WERI-Rb-1 (cell line): ENCODE data around the gene PSG1.
A peak's percentile ranks its signal among the peaks of the same experiment; 100 is the strongest.
"Not testable (repeated sequence)": the region's sequence is repeated elsewhere in the genome, so short reads cannot be mapped to it uniquely, and the experiment has no call there.

Source experiments
- DNase-seq: peaks from one replicate; pipeline ENCODE4 v3.0.0-alpha.2; 2020
- H3K27ac ChIP-seq: fragments of 250-450 bp; sonication (Bioruptor Pico); 2 replicates; pipeline ENCODE4 v1.5.1; 2020; ENCODE audit warnings: mild to moderate bottlenecking, moderate library complexity
- H3K27me3 ChIP-seq: fragments of 250-450 bp; sonication (Bioruptor Pico); 2 replicates; pipeline ENCODE4 v1.5.1; 2021; ENCODE audit warnings: mild to moderate bottlenecking, low read depth, moderate library complexity; ENCODE audit not compliant: insufficient read depth, severe bottlenecking
- H3K36me3 ChIP-seq: fragments of 250-450 bp; sonication (Bioruptor Pico); 2 replicates; pipeline ENCODE4 v1.5.1; 2020; ENCODE audit warnings: mild to moderate bottlenecking, moderate library complexity
- H3K4me3 ChIP-seq: 2 replicates; pipeline ENCODE4 v1.5.1; 2011; ENCODE audit warnings: low read depth, mild to moderate bottlenecking, control low read depth, low read length
- H3K9me3 ChIP-seq: fragments of 250-450 bp; sonication (Bioruptor Pico); 2 replicates; pipeline ENCODE4 v1.5.1; 2021; ENCODE audit warnings: mild to moderate bottlenecking, moderate library complexity; ENCODE audit not compliant: severe bottlenecking
- CTCF ChIP-seq: IDR thresholded peaks from 2 replicates; pipeline ENCODE4 v1.5.1; 2011; ENCODE audit warnings: low read depth, mild to moderate bottlenecking, control low read depth, inconsistent platforms, low read length

Gene PSG1

GRCh38 chr19:42887876-42888445 is 8.4 kb upstream of the PSG1 start:
- peaks cover 38% of the 10 kb centered on the region for H3K27me3 ChIP-seq
- DNase-seq, H3K27ac ChIP-seq, H3K4me3 ChIP-seq, H3K36me3 ChIP-seq, H3K9me3 ChIP-seq: not testable (repeated sequence)

GRCh38 chr19:42882730-42883129 is 3.2 kb upstream of the PSG1 start:
- H3K27ac ChIP-seq, H3K9me3 ChIP-seq, DNase-seq, H3K4me3 ChIP-seq, H3K36me3 ChIP-seq: not testable (repeated sequence)
- peaks cover 27% of the 10 kb centered on the region for H3K27me3 ChIP-seq

GRCh38 chr19:42882010-42882409 is 2.5 kb upstream of the PSG1 start:
- not testable (repeated sequence) for DNase-seq, H3K36me3 ChIP-seq, H3K27ac ChIP-seq, H3K4me3 ChIP-seq, H3K9me3 ChIP-seq
- H3K27me3 ChIP-seq: peaks cover 28% of the 10 kb centered on the region

DNA sequence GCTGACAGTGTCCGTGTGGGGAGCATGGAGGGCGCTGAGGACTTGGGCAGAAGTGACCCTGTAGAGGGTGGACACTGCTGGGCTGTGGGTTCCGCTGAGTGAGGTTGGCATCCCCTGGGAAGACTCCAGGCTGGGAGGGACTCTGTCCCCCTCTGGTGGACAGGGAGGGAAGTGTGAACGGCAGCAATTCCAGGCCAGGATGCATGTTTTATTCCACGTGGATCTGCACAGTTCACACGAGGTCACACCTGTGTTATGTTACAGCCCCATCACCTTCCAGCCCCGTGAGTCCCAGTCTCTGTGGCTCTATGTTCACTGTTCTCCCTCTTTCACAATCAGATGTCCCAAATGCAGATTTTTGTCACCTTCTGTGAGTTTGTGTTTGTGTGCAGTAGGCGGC is 1.8 kb upstream of the PSG1 start:
- peaks cover 30% of the 10 kb centered on the region for H3K27me3 ChIP-seq
- not testable (repeated sequence) for H3K4me3 ChIP-seq, H3K27ac ChIP-seq, H3K9me3 ChIP-seq, H3K36me3 ChIP-seq, DNase-seq
- TF ChIP-seq CTCF: peak; percentile 64

GRCh38 chr19:42880621-42881020 is 1.1 kb upstream of the PSG1 start:
- DNase-seq, H3K4me3 ChIP-seq, H3K36me3 ChIP-seq, H3K27ac ChIP-seq, H3K9me3 ChIP-seq: not testable (repeated sequence)
- peaks cover 28% of the 10 kb centered on the region for H3K27me3 ChIP-seq

GRCh38 chr19:42876596-42876995 is 2.9 kb downstream of the PSG1 start:
- not testable (repeated sequence) for H3K27ac ChIP-seq, H3K36me3 ChIP-seq, H3K4me3 ChIP-seq, H3K9me3 ChIP-seq, DNase-seq
- H3K27me3 ChIP-seq: peaks cover 32% of the 10 kb centered on the region

- not testable (repeated sequence) for H3K9me3 ChIP-seq, H3K27ac ChIP-seq, DNase-seq
These were observed 3.6 kb downstream of the PSG1 start for GRCh38 chr19:42875881-42876280.

DNA sequence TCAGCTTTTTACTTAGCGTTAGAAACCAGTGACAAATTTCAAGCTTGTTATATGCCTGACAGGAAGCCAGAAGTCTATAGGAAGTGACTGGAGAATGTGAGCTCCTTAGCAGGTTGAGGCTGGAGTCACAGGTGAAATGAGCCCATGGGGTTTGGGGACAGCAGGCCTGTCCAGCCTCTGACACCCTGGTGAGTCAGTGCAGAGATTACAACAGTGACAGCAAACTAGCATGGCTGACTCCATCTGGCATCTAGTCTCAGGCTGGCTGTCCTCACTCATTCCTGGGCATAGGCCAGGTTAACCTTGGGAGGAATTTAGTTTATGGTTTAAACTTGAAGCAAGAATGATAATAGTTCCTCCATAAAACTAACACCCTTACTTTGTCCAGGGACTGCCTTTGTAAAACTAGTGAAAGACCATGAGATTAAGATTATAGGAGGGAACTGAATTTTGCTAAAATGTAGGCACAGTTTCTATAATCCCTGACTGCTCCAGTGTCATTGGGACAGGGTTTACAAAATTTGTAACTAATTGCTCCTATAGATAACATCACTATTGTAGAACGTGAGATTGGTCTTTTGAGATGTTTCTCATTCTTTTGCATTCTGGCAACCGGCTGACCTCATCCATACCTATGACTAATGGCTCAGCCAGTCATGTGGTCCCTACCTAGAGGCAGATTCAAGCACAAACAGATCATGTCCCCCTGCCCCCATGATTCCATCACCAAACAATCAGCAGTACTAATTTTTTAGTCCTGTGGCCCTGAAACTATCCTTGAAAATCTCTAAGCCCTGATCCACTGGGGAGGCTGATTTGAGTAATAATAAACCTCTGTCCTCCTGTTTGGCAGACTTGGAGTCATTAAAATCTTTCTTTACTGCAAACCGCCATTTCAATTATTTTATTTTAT is 4.4 kb downstream of the PSG1 start:
- H3K4me3 ChIP-seq, DNase-seq, H3K36me3 ChIP-seq, H3K27ac ChIP-seq, H3K9me3 ChIP-seq: not testable (repeated sequence)
- peaks cover 27% of the 10 kb centered on the region for H3K27me3 ChIP-seq

More at GRCh38 chr19:42875881-42876280, 3.6 kb downstream of the PSG1 start:
- H3K36me3 ChIP-seq, H3K4me3 ChIP-seq: not testable (repeated sequence)
- peaks cover 29% of the 10 kb centered on the region for H3K27me3 ChIP-seq

DNA sequence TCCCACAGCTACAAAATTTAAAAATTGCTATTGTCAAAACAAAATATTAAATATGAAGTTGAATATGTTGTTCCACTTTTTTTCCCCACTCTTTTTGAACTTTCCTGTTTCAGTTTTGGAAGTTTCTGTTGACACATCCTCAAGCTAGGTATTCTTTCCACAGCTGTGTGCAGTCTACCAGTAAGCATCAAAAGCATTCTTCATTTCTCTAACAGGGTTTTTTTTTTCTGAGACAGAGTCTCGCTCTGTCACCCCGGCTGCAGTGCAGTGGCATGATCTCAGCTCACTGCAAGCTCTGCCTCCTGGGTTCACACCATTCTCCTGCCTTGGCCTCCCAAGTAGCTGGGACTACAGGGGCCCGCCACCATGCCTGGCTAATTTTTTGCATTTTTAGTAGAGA is 5.4 kb downstream of the PSG1 start:
- H3K27ac ChIP-seq, H3K4me3 ChIP-seq, DNase-seq, H3K9me3 ChIP-seq, H3K36me3 ChIP-seq: not testable (repeated sequence)
- H3K27me3 ChIP-seq: peaks cover 27% of the 10 kb centered on the region

DNA sequence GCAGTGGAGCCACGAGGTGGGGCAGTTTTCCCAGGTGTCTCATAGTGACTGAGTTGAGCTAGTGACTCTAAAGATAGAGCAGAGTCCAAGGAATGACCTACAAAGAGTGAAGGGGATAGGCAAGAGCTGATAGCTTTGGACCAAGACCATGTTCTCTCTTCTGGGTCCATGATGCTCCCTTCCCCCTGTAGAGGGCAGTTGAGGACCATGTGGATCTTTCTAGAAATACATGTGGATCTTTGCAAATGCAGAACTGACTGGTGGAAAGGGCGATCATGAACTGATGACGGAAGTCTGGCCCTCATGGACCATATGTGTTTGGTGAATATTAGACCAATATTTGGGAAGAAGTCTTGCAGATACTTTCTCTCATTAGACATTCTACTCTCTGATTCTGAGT is 6.9 kb downstream of the PSG1 start:
- DNase-seq: no peak
- no peaks in the 10 kb centered on the region for H3K9me3 ChIP-seq
- H3K27ac ChIP-seq: no peak overlapping the region
- H3K36me3 ChIP-seq: no peaks in the 10 kb centered on the region
- no peak overlapping the region for H3K4me3 ChIP-seq
- no peak for TF ChIP-seq CTCF
- peaks cover 27% of the 10 kb centered on the region for H3K27me3 ChIP-seq
